GM06990 (cell line): ENCODE measurements around the gene NKX6-2.

Experiments
- DNase-seq: peaks from one replicate; pipeline ENCODE4 v3.0.0-alpha.2; 2011; ENCODE audit not compliant: insufficient read length; ENCODE audit errors: extremely low read depth
- H3K27me3 ChIP-seq: replicated peaks from 2 replicates; pipeline ENCODE4 v1.6.0; 2011; ENCODE audit warnings: low read length; ENCODE audit not compliant: control insufficient read depth, insufficient read depth
- H3K36me3 ChIP-seq: 2 replicates; pipeline ENCODE4 v1.5.1; 2011; ENCODE audit warnings: low read length; ENCODE audit not compliant: control insufficient read depth, insufficient read depth
- H3K4me3 ChIP-seq: replicated peaks from 2 replicates; pipeline ENCODE4 v1.5.1; 2011; ENCODE audit warnings: low read depth, mild to moderate bottlenecking, control low read depth, low read length
- TF ChIP-seq, protein P1 (sequence below): IDR thresholded peaks from 2 replicates; pipeline ENCODE4 v1.5.1; 2011; ENCODE audit warnings: low read length, control low read depth, mild to moderate bottlenecking, inconsistent platforms; ENCODE audit not compliant: insufficient read depth, poor library complexity, severe bottlenecking

Gene NKX6-2

GRCh38 chr10:132781556-132781955 is 4.4 kb downstream of the NKX6-2 start:
- H3K27me3 ChIP-seq: no peaks in the 10 kb centered on the region
- no peak overlapping the region for H3K4me3 ChIP-seq
- TF ChIP-seq, protein P1, sequence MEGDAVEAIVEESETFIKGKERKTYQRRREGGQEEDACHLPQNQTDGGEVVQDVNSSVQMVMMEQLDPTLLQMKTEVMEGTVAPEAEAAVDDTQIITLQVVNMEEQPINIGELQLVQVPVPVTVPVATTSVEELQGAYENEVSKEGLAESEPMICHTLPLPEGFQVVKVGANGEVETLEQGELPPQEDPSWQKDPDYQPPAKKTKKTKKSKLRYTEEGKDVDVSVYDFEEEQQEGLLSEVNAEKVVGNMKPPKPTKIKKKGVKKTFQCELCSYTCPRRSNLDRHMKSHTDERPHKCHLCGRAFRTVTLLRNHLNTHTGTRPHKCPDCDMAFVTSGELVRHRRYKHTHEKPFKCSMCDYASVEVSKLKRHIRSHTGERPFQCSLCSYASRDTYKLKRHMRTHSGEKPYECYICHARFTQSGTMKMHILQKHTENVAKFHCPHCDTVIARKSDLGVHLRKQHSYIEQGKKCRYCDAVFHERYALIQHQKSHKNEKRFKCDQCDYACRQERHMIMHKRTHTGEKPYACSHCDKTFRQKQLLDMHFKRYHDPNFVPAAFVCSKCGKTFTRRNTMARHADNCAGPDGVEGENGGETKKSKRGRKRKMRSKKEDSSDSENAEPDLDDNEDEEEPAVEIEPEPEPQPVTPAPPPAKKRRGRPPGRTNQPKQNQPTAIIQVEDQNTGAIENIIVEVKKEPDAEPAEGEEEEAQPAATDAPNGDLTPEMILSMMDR: no peak
- DNase-seq: no peak
- H3K36me3 ChIP-seq: peaks cover 2% of the 10 kb centered on the region

GRCh38 chr10:132780356-132780755 is 5.6 kb downstream of the NKX6-2 start:
- H3K4me3 ChIP-seq: no peak overlapping the region
- no peaks in the 10 kb centered on the region for H3K27me3 ChIP-seq
- TF ChIP-seq, protein P1: no peak
- peaks cover 2% of the 10 kb centered on the region for H3K36me3 ChIP-seq
- no peak for DNase-seq

DNA sequence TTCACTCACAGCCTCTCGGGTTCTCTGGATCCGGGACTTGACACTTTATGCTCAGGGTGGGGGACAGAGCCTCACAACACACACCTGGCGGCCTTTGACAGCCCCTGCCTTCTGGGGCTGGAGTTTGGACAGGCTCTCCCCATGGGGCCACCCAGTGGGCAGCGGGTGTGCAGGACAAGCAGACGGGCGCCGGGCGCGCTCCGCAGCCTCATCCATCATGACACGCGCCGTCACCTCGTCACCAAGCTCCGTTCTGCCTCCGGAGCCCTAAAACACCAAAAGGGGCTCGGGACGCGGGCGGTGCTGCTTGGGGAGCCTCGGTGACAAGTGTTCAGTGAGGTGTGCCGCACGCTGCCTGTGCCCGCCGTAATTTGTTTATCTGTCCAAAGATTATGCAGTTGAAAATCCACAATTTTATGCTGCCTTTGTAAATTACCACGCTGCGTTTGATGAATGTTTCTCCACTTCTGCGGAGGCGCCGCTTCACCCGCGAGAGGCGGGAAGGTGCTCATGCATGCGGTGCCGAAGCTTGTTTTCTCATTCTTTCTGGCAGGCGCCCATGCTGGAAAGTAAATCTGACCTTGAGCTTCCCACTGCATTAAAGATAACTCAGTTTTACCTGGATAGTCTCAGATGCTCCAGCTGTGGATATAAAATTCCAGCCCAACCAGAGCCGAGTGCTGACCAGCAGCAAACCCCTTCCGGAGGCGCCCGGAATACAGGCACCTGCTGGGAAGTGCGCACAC is 6.2 kb downstream of the NKX6-2 start:
- DNase-seq: no peak
- TF ChIP-seq, protein P1: no peak
- H3K36me3 ChIP-seq: peaks cover 2% of the 10 kb centered on the region
- H3K27me3 ChIP-seq: no peaks in the 10 kb centered on the region
- no peak overlapping the region for H3K4me3 ChIP-seq

GRCh38 chr10:132777441-132777840 is 8.5 kb downstream of the NKX6-2 start:
- no peak for DNase-seq
- TF ChIP-seq, protein P1: no peak
- Histone ChIP-seq H3K27me3 (no peaks in the 10 kb centered on the region), H3K4me3 (no peak overlapping the region), H3K36me3 (peaks cover 2% of the 10 kb centered on the region)

DNA sequence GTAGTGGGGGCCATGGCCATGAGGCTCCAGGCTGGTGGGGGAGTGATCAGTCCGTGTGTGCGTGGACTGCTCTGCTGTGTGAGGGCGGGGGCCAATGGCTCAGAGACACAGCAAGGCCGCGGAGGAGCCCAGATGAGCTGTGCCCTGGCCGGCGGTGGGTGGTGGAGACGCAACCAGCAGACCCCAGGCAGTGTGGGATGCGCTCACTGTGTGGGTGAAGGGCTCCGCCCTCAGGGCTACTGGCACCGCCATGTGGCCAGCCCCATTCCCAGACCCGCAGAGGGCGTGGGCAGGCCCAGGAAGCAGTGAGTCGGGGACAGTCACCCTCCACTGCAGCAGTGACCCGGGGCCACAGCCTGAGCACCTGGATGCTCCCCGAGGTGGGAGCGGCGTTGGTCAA is 9.1 kb downstream of the NKX6-2 start:
- Histone ChIP-seq H3K4me3 (no peak overlapping the region), H3K27me3 (no peaks in the 10 kb centered on the region), H3K36me3 (no peaks in the 10 kb centered on the region; the same call in none of the 2 replicates)
- DNase-seq: no peak
- TF ChIP-seq, protein P1: no peak

DNA sequence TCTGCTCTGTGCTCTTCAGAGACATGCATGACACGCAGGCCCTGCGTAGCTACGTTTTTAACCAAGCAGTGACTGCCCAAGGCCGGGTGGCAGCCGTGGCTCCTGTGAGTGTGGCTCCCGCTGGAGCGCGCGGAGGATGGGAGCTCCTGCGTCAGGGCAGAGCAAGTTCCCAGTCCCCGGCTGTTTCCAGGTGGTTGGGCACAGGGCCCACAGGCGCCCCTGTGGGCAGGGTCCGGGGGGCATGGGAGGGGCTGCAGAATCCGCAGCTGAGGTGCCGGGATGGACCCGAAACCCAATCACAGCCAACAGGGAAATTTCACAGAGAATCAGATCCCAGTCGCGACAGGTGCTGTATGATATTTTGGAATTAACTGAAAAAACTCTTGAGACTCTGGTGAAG is 9.8 kb downstream of the NKX6-2 start:
- no peak overlapping the region for H3K4me3 ChIP-seq
- DNase-seq: no peak
- TF ChIP-seq, protein P1: no peak
- H3K36me3 ChIP-seq: no peaks in the 10 kb centered on the region; the same call in none of the 2 replicates
- H3K27me3 ChIP-seq: no peaks in the 10 kb centered on the region
